Activated T-cell treated with anti-CD3 and anti-CD28 coated beads, Interleukin-2, amount 50 U/mL, for 24 hours (primary cell): Measurements from ENCODE around the gene WDR70.

Experiments
- DNase-seq: peaks from one replicate; pipeline ENCODE4 v3.0.0-alpha.2; 2020
- H3K27ac Mint-ChIP-seq: 2 replicates; pipeline ENCODE4 v1.8.0; 2020; ENCODE audit warnings: mild to moderate bottlenecking, mixed read lengths
- H3K27me3 Mint-ChIP-seq: 2 replicates; pipeline ENCODE4 v1.8.0; 2020; ENCODE audit warnings: mixed read lengths
- H3K36me3 Mint-ChIP-seq: 2 replicates; pipeline ENCODE4 v1.8.0; 2020; ENCODE audit warnings: low read depth, mixed read lengths
- H3K4me1 Mint-ChIP-seq: 2 replicates; pipeline ENCODE4 v1.8.0; 2020; ENCODE audit warnings: low read depth, mixed read lengths
- H3K4me3 Mint-ChIP-seq: 2 replicates; pipeline ENCODE4 v1.8.0; 2020; ENCODE audit warnings: mild to moderate bottlenecking, moderate library complexity, mixed read lengths
- H3K9me3 Mint-ChIP-seq: 2 replicates; pipeline ENCODE4 v1.8.0; 2020; ENCODE audit warnings: mixed read lengths

WDR70 gene

DNA sequence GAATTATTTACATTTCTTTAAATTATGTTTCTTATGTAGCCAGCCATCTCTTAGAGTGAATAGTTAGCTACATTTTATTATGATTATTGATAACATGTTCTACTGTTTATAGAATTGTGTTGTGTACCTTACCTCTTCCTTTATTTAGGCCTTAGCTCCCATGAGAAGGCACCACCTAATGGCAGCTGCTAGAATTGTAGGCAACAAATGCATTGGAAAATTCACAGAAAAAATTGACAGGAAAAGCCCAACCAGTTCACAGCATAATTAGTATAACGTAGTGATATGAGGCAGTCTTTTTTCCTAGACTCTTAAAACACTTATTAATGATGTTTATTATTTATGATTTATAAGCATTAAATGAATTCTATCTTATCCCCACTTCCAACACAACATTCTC, 175.8 kb downstream of the WDR70 start:
- peaks cover 7% of the 10 kb centered on the region for H3K4me1 Mint-ChIP-seq
- peaks cover 6% of the 10 kb centered on the region for H3K9me3 Mint-ChIP-seq
- H3K27ac Mint-ChIP-seq = no peak overlapping the region
- H3K27me3 Mint-ChIP-seq = no peaks in the 10 kb centered on the region
- H3K4me3 Mint-ChIP-seq = no peak overlapping the region
- no peak for DNase-seq
- peaks cover 18% of the 10 kb centered on the region for H3K36me3 Mint-ChIP-seq

DNA sequence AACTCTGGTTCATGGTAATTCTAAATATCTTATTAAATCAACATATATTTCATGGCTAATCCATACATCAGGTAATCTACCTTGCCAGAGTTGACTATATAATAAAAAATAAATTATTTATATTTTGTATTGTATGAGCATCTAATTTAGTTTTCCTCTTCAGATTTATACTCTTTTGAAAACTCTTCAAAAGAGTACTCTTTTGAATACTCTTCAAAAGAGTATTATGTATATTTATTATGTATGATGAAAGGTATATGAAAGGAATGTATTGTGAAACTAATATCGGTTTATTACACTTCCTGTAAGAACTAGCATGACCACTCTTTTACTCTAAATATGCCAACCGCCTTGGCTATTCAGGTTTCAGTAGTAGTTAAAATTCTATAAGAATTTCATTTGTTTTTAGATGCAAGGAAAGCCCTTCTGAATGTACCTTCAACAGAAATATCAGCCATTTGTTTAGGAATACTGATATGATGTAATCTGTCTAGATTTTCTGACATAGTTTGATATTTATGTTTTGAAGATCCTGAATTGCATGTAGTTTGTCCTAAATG, 178.7 kb downstream of the WDR70 start:
- no peak for DNase-seq
- peaks cover 10% of the 10 kb centered on the region for H3K36me3 Mint-ChIP-seq
- peaks cover 3% of the 10 kb centered on the region for H3K9me3 Mint-ChIP-seq
- H3K4me3 Mint-ChIP-seq = no peak overlapping the region
- H3K27me3 Mint-ChIP-seq = no peaks in the 10 kb centered on the region
- H3K27ac Mint-ChIP-seq = no peak overlapping the region
- H3K4me1 Mint-ChIP-seq = peaks cover 7% of the 10 kb centered on the region

DNA sequence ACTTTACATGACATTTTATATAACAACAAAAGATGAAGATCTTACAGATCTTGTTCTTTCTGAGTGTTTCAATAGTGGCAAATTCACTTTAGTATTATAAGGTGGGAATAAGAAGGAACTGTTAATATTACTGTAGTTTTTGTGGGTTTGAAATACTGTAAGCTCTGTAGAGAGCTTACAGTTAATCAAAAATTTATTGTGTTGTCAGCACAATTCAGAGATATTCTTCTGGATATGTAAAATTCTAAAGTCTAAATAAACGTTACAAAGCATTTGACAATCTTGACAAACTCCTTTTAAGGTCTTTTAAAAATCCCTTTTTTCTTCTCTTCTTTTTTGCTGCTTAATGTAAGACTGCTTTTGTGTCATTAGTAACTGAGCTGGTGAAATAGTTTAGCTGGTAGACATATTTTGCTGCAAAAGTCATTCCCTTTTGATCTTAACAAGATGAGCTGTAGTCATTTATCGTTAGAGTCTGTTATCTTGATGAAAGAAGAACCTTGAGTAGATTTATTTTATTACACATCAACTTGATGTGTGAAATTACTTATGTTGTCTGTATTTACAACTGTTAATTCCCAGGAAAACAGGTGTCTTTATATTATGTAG, 186.0 kb downstream of the WDR70 start:
- no peaks in the 10 kb centered on the region for H3K27me3 Mint-ChIP-seq
- H3K27ac Mint-ChIP-seq = no peak overlapping the region
- peaks cover 6% of the 10 kb centered on the region for H3K4me1 Mint-ChIP-seq
- peaks cover 13% of the 10 kb centered on the region for H3K36me3 Mint-ChIP-seq
- DNase-seq = no peak
- no peak overlapping the region for H3K4me3 Mint-ChIP-seq
- H3K9me3 Mint-ChIP-seq = no peaks in the 10 kb centered on the region

DNA sequence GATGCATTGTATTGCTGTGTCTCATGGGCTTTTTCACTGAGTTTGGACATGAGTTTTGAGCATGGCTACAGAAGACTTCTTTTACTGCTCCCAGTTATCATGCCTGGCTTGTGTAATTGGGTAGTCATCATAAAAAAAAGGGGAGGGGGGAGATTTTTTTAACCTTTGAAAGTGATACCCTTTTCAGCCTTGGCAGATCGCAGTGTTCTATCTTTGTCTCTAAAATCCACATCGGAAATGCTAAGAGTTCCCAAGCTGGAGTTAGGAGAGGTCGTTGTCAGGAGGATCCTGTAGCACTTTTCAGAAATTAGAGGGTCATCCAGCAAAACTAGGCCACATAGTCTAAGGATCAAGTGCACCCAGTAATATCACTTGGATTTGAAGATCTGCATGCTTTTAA, 188.4 kb downstream of the WDR70 start:
- Mint-ChIP-seq H3K9me3 (no peaks in the 10 kb centered on the region), H3K4me1 (peaks cover 11% of the 10 kb centered on the region), H3K4me3 (no peak overlapping the region), H3K27me3 (no peaks in the 10 kb centered on the region), H3K36me3 (peaks cover 18% of the 10 kb centered on the region), H3K27ac (no peak overlapping the region)
- DNase-seq = no peak

DNA sequence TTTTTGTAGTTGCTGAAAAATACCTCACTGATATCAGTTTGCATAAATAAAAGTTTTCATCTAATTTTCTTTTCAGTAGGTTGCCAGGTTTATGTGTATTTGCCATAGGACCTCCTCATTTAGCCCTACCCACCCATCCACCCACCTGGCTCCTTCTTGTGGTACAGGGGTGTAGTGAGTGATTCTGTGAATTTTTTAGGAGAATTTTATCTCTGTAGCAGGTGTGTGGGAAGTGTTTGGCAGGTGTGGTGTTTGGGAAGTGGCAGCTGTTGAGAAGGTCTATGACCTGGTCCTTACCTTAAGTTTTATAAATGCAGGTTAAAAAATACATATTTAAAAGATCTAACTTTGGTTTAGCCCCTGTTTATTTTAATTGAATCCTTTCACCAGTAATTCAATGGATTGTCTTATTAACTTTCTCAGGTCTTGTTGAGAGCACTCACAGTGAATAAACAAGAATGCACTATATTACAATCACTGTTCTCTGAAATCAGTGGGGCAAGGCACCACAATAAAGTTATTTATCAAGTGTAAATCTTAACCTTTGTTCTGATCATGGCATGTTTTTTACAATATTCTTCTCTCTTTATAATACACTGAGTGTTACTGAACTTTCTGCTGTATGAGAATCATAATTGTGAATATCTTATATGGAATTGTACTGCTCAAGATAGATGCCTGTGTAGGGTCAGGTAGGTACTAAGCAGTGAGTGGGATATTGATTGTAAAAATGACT, 189.1 kb downstream of the WDR70 start:
- no peak overlapping the region for H3K4me3 Mint-ChIP-seq
- no peak overlapping the region for H3K27ac Mint-ChIP-seq
- peaks cover 13% of the 10 kb centered on the region for H3K4me1 Mint-ChIP-seq
- H3K9me3 Mint-ChIP-seq = no peaks in the 10 kb centered on the region
- H3K27me3 Mint-ChIP-seq = no peaks in the 10 kb centered on the region
- H3K36me3 Mint-ChIP-seq = peaks cover 19% of the 10 kb centered on the region
- DNase-seq = no peak

DNA sequence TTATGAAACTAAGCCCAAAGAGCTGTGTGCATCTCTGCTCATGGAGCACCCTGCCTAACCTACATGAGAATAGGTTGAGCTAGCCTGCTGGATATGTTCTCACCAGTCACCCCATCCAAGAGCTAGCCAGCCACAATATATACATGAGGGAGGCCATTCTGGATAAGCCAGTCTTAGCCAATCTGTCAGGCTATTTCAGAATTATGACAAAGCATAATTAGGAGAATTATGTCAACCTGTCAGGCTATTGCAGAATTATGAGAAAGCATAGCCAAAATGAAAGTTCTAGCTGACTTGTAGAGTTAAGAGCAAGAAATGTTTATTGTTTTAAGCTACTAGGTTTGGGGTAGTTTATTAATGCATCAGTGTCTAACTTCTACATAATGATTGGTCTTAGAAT, 189.8 kb downstream of the WDR70 start:
- H3K36me3 Mint-ChIP-seq = peaks cover 23% of the 10 kb centered on the region
- no peak overlapping the region for H3K27ac Mint-ChIP-seq
- DNase-seq = no peak
- no peaks in the 10 kb centered on the region for H3K9me3 Mint-ChIP-seq
- H3K27me3 Mint-ChIP-seq = no peaks in the 10 kb centered on the region
- H3K4me1 Mint-ChIP-seq = peaks cover 18% of the 10 kb centered on the region
- H3K4me3 Mint-ChIP-seq = no peak overlapping the region

DNA sequence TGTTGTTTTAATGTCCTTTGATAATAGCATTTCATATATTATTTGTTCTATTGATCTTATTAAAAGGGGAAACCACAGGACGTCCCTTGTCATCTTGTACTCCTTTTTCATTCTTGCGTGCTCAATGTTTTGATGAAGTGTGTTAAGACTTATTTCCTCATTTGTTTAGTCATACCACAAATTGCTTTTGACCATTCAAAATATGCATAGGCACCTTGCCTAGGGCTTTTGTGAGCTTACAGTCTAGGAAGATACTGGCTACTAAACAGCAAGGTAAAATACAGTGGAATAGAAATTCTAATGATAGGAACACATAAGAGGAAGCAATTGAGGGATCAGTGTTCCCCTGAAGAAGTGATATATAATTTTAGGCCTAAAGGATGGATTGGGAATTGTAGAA, 190.3 kb downstream of the WDR70 start:
- Mint-ChIP-seq H3K27me3 (no peaks in the 10 kb centered on the region), H3K4me3 (no peak overlapping the region), H3K9me3 (no peaks in the 10 kb centered on the region), H3K27ac (no peak overlapping the region), H3K4me1 (peaks cover 19% of the 10 kb centered on the region), H3K36me3 (peaks cover 23% of the 10 kb centered on the region)
- no peak for DNase-seq

DNA sequence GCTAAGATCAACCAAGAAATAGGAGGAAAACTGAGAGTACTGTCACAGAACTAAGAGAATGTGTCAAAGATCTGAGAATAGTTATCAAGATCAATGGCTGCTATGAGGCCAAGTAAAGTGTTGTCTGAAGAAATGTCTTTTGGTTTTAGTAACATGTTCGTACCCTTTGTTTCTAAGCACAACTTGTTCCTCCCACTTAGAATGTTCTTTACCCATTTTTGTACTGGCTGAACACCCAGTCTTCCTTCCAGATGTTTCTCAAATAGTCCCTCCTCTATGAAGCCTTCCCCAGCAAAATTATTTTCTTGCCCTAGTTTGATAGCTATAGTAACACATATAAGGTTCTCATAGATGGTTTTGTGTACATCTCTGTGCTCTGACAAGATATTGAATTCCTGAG, 191.5 kb downstream of the WDR70 start:
- no peak for DNase-seq
- peaks cover 25% of the 10 kb centered on the region for H3K36me3 Mint-ChIP-seq
- H3K27ac Mint-ChIP-seq = no peak overlapping the region
- H3K4me1 Mint-ChIP-seq = peaks cover 25% of the 10 kb centered on the region
- H3K9me3 Mint-ChIP-seq = no peaks in the 10 kb centered on the region
- no peaks in the 10 kb centered on the region for H3K27me3 Mint-ChIP-seq
- H3K4me3 Mint-ChIP-seq = no peak overlapping the region

DNA sequence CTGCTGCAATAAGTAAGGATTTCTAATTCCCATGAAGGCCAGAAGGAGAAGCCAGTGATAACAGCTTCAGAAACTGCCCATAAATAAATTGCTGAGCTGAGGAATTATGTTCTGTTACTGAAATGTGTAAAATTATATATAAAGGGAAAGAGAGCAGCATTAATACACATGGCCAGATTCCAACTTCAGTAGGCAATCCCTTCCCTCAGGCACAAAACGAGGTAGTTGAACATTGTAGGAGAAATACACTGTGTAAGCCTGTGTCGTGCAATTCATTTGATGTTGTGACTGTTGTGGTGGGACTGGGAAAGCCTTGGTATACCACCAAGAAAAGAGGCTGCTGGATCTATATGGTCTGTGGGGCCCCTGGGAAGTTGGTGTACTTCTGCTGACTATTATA, 192.9 kb downstream of the WDR70 start:
- peaks cover 24% of the 10 kb centered on the region for H3K36me3 Mint-ChIP-seq
- no peaks in the 10 kb centered on the region for H3K27me3 Mint-ChIP-seq
- H3K27ac Mint-ChIP-seq = no peak overlapping the region
- DNase-seq = no peak
- H3K9me3 Mint-ChIP-seq = no peaks in the 10 kb centered on the region
- H3K4me1 Mint-ChIP-seq = peaks cover 29% of the 10 kb centered on the region
- no peak overlapping the region for H3K4me3 Mint-ChIP-seq

DNA sequence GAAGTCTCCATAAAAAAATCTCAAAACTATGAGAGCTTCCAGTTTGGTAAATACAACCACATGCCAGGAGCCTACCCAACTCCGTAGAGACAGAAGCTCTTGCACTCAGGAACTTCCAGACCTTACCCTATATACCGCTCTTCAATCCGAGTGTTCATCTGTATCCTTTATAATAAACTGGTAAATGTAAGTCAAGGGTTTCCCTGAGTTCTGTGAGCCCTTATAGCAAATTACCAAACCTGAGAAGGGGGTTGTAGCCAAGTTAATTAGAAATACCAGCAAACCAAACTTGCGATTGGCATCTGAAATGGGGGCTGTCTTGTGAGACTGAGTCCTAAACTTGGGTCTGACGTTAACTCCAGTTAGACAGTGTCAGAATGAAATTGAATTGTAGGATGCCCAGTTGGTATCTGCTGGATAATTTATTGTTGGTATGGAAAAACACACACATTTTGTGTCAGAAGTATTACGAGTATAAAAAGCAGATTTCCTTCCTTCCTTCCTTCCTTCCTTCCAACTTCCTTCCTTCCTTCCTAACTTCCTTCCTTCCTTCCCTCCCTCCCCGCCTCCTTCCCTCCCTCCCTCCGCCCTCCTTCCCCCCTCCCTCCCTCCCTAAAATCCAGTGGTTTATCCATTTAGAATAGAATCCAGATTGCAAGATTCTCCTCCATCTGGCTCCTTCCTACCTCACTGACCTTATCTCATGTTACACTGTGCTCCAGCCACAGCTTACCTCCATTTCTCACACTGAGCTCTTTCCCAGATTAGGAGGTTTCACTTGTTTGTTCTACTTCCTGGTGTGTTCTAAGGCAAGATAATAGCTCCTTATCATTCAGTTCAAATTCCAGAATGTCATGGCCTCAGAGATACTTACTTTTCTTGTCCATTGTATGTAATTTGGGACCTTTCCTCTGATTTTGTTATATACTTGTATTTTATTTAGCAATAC, 196.7 kb downstream of the WDR70 start:
- no peaks in the 10 kb centered on the region for H3K27me3 Mint-ChIP-seq
- peaks cover 16% of the 10 kb centered on the region for H3K36me3 Mint-ChIP-seq
- H3K9me3 Mint-ChIP-seq = no peaks in the 10 kb centered on the region
- no peak overlapping the region for H3K4me3 Mint-ChIP-seq
- no peak for DNase-seq
- H3K4me1 Mint-ChIP-seq = peaks cover 22% of the 10 kb centered on the region
- no peak overlapping the region for H3K27ac Mint-ChIP-seq

DNA sequence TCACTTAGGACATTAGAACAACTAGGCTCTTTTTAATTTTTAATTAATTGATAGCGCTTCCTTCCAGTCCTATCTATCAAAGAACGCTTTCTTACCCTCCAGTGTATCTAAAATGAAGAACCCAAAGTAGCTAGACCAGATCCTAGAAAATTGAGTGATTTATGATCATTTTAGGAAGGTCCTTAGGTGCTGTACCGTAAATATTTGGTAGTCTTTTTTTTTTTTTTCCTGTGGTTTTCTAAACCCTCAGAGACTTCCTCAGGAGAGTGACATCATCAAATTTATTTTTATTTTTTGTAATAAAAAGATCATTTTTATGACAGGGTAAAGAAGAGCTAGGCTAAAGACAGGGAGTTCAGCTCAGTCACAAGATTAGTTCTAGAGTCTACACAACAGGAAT, 197.4 kb downstream of the WDR70 start:
- Mint-ChIP-seq H3K27ac (no peak overlapping the region), H3K4me1 (peaks cover 22% of the 10 kb centered on the region), H3K4me3 (no peak overlapping the region), H3K9me3 (no peaks in the 10 kb centered on the region), H3K27me3 (no peaks in the 10 kb centered on the region), H3K36me3 (peaks cover 16% of the 10 kb centered on the region)
- no peak for DNase-seq

DNA sequence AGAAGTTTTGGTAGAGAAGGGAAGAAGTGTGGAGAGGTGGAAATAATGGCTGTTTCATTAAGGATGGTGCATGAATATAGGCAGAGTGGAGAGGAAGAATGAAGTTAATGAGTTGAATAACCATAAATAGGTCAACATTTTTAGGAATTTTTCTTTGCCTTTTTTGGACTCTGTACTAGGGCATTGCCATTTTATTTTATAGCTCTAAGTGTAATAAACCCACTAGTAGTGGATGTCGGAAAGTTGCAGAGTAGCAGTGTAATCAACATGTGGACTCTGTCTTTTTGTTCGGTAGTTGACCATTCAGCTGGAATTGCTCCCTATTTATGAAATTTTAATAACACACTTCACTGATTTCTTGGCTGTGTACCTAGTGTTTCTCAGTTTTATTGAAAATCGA, 199.1 kb downstream of the WDR70 start:
- Mint-ChIP-seq H3K27ac (no peak overlapping the region), H3K4me3 (no peak overlapping the region), H3K9me3 (no peaks in the 10 kb centered on the region), H3K27me3 (no peaks in the 10 kb centered on the region), H3K36me3 (peaks cover 8% of the 10 kb centered on the region), H3K4me1 (peaks cover 17% of the 10 kb centered on the region)
- no peak for DNase-seq

DNA sequence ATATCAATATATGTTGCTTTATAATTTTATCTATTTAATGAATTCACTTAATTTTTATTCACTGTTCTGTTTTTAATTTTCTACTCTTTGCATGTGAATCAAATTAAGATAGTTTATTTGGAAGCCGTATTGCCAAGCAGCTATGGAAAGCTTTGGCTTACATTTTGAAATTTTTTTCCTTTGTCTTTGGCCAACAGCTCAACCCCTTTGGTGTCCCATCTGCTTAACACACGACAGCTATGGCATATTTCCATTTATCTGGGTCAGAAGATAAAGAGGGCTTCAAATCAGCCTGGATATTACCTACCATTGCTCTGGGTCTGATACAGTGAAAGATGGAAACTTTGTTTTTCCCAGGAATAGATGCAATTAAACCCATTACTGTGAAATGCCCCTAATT, 201.0 kb downstream of the WDR70 start:
- H3K4me1 Mint-ChIP-seq = peaks cover 7% of the 10 kb centered on the region
- no peak for DNase-seq
- no peaks in the 10 kb centered on the region for H3K9me3 Mint-ChIP-seq
- H3K27ac Mint-ChIP-seq = no peak overlapping the region
- H3K36me3 Mint-ChIP-seq = peaks cover 4% of the 10 kb centered on the region
- no peaks in the 10 kb centered on the region for H3K27me3 Mint-ChIP-seq
- no peak overlapping the region for H3K4me3 Mint-ChIP-seq

DNA sequence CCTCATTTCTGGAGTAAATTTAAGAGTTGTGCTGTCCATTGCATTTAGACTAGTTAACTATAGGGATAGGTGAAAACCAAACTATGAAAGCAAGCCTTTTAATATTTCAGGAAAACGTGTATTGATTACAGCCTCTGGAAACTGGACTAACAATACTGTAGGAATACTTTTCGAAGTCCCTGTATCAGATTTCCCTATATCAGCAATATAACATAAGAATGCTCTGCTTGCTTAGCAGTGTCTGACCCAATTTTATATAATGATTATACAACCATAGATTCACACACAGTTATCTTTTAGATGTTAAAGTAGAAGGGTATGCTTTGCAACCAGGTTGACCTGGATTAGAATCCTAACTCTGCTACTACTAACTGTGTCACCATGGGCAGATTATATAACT, 203.1 kb downstream of the WDR70 start:
- no peaks in the 10 kb centered on the region for H3K4me1 Mint-ChIP-seq
- no peaks in the 10 kb centered on the region for H3K9me3 Mint-ChIP-seq
- no peak overlapping the region for H3K4me3 Mint-ChIP-seq
- H3K27ac Mint-ChIP-seq = no peak overlapping the region
- H3K27me3 Mint-ChIP-seq = no peaks in the 10 kb centered on the region
- peaks cover 4% of the 10 kb centered on the region for H3K36me3 Mint-ChIP-seq
- no peak for DNase-seq
